ENCODE measurements around the gene ELFN1.

The ELFN1 gene

GRCh38 chr7:1694611-1695511 is 24.8 kb downstream of the ELFN1 start:
- DNase-seq (ENCODE audit: low spot score) = no peak

- DNase-seq (ENCODE audit: low spot score) = no peak
These were observed 25.9 kb downstream of the ELFN1 start for GRCh38 chr7:1695800-1696454.

- DNase-seq (ENCODE audit: low spot score) = no peak
These were observed 26.8 kb downstream of the ELFN1 start for GRCh38 chr7:1696671-1697498.

GRCh38 chr7:1697499-1698125 is 27.5 kb downstream of the ELFN1 start:
- DNase-seq (ENCODE audit: low spot score) = no peak

GRCh38 chr7:1698201-1698600 is 28.1 kb downstream of the ELFN1 start:
- DNase-seq (ENCODE audit: low spot score) = no peak

- no peak for DNase-seq (ENCODE audit: low spot score)
These were observed 28.9 kb downstream of the ELFN1 start for GRCh38 chr7:1698951-1699350.

GRCh38 chr7:1700086-1700485 is 30.0 kb downstream of the ELFN1 start:
- no peak for DNase-seq (ENCODE audit: low spot score)

- DNase-seq (ENCODE audit: low spot score) = no peak
These were observed 30.7 kb downstream of the ELFN1 start for GRCh38 chr7:1700536-1701333.

GRCh38 chr7:1702652-1703051 is 32.6 kb downstream of the ELFN1 start:
- DNase-seq (ENCODE audit: low spot score) = no peak

GRCh38 chr7:1703441-1703840 is 33.4 kb downstream of the ELFN1 start:
- DNase-seq (ENCODE audit: low spot score) = no peak

GRCh38 chr7:1703871-1704810 is 34.1 kb downstream of the ELFN1 start:
- no peak for DNase-seq (ENCODE audit: low spot score)

- DNase-seq (ENCODE audit: low spot score) = no peak
These were observed 35.0 kb downstream of the ELFN1 start for GRCh38 chr7:1704811-1705738.

GRCh38 chr7:1705856-1706255 is 35.8 kb downstream of the ELFN1 start:
- DNase-seq (ENCODE audit: low spot score) = no peak

- no peak for DNase-seq (ENCODE audit: low spot score)
These were observed 36.3 kb downstream of the ELFN1 start for GRCh38 chr7:1706381-1706720.

- DNase-seq (ENCODE audit: low spot score) = no peak
These were observed 36.9 kb downstream of the ELFN1 start for GRCh38 chr7:1706721-1707613.

- DNase-seq (ENCODE audit: low spot score) = no peak
These were observed 37.9 kb downstream of the ELFN1 start for GRCh38 chr7:1707756-1708595.

GRCh38 chr7:1708596-1709251 is 38.6 kb downstream of the ELFN1 start:
- no peak for DNase-seq (ENCODE audit: low spot score)
